DND-41 (cell line): Measurements from ENCODE around the gene PRAME.
"Not testable (repeated sequence)": the region's sequence is repeated elsewhere in the genome, so short reads cannot be mapped to it uniquely, and the experiment has no call there.

Experiments
- ATAC-seq: fragments of 200-7000 bp; cut with Tn5 transposase; 3 replicates; pipeline ENCODE4 v1.9.1; 2021; ENCODE audit warnings: low read depth; ENCODE audit not compliant: insufficient read depth
- DNase-seq: peaks from one replicate; pipeline ENCODE4 v3.0.0-alpha.2; 2020
- H2AFZ ChIP-seq: 2 replicates; pipeline ENCODE4 v1.6.0; 2012; ENCODE audit warnings: low read depth, low read length
- H3K27ac ChIP-seq: 2 replicates; pipeline ENCODE4 v1.5.1; 2012; ENCODE audit warnings: low read length, inconsistent platforms
- H3K27me3 ChIP-seq: fragments of 200-600 bp; sonication (generic); 2 replicates; pipeline ENCODE4 v1.6.0; 2012; ENCODE audit warnings: low read length, mild to moderate bottlenecking, inconsistent platforms; ENCODE audit not compliant: insufficient read depth, poor library complexity
- H3K36me3 ChIP-seq: 2 replicates; pipeline ENCODE4 v1.5.1; 2012; ENCODE audit warnings: low read length, inconsistent platforms; ENCODE audit not compliant: insufficient read depth
- H3K4me1 ChIP-seq: 2 replicates; pipeline ENCODE4 v1.5.1; 2012; ENCODE audit warnings: mild to moderate bottlenecking, low read length; ENCODE audit not compliant: insufficient read depth
- H3K4me2 ChIP-seq: 2 replicates; pipeline ENCODE4 v1.6.0; 2012; ENCODE audit warnings: mild to moderate bottlenecking, moderate library complexity, low read length, inconsistent platforms; ENCODE audit not compliant: insufficient read depth
- H3K4me3 ChIP-seq, 2 experiments: fragments of 200-600 bp in 1 of 2; shearing (Covaris generic) in 1 of 2; 2 replicates each; pipeline ENCODE4 v1.5.1; 2012 to 2016; ENCODE audit warnings: inconsistent platforms in 2 of 2, low read length in 2 of 2, mild to moderate bottlenecking in 2 of 2, low read depth in 1 of 2, moderate library complexity in 1 of 2
- H3K79me2 ChIP-seq: 2 replicates; pipeline ENCODE4 v1.6.0; 2012; ENCODE audit warnings: low read length, inconsistent platforms; ENCODE audit not compliant: insufficient read depth
- H3K9ac ChIP-seq: 2 replicates; pipeline ENCODE4 v1.6.0; 2012; ENCODE audit warnings: low read depth, mild to moderate bottlenecking, inconsistent platforms, low read length, moderate library complexity
- H3K9me3 ChIP-seq: 2 replicates; pipeline ENCODE4 v1.5.1; 2012; ENCODE audit warnings: low read length, moderate library complexity, mild to moderate bottlenecking, inconsistent platforms; ENCODE audit not compliant: insufficient read depth, severe bottlenecking
- H4K20me1 ChIP-seq: 2 replicates; pipeline ENCODE4 v1.6.0; 2012; ENCODE audit warnings: low read length; ENCODE audit not compliant: insufficient read depth
- EZH2 ChIP-seq: IDR thresholded peaks from 3 replicates; pipeline ENCODE4 v1.6.1; 2012; ENCODE audit warnings: borderline replicate concordance, low read depth, mild to moderate bottlenecking, moderate library complexity, low read length, inconsistent platforms; ENCODE audit not compliant: severe bottlenecking
- TF ChIP-seq, protein P1 (sequence below): IDR thresholded peaks from 2 replicates; pipeline ENCODE4 v1.5.1; 2012; ENCODE audit warnings: borderline replicate concordance, low read length, moderate library complexity, mild to moderate bottlenecking; ENCODE audit not compliant: poor library complexity, severe bottlenecking; ENCODE audit errors: extremely low read depth

The PRAME gene

GRCh38 chr22:22587577-22588188 lies 28.6 kb upstream of the PRAME start:
- DNase-seq, result no peak
- TF ChIP-seq, protein P1, sequence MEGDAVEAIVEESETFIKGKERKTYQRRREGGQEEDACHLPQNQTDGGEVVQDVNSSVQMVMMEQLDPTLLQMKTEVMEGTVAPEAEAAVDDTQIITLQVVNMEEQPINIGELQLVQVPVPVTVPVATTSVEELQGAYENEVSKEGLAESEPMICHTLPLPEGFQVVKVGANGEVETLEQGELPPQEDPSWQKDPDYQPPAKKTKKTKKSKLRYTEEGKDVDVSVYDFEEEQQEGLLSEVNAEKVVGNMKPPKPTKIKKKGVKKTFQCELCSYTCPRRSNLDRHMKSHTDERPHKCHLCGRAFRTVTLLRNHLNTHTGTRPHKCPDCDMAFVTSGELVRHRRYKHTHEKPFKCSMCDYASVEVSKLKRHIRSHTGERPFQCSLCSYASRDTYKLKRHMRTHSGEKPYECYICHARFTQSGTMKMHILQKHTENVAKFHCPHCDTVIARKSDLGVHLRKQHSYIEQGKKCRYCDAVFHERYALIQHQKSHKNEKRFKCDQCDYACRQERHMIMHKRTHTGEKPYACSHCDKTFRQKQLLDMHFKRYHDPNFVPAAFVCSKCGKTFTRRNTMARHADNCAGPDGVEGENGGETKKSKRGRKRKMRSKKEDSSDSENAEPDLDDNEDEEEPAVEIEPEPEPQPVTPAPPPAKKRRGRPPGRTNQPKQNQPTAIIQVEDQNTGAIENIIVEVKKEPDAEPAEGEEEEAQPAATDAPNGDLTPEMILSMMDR, result no peak
- TF ChIP-seq EZH2, result no peak
- Histone ChIP-seq H3K9ac (no peak overlapping the region), H3K4me3 (no peak overlapping the region), H4K20me1 (no peaks in the 10 kb centered on the region), H3K4me1 (no peaks in the 10 kb centered on the region), H3K79me2 (no peaks in the 10 kb centered on the region), H3K9me3 (no peaks in the 10 kb centered on the region), H3K36me3 (no peaks in the 10 kb centered on the region), H2AFZ (no peak overlapping the region), H3K27me3 (peaks cover 6% of the 10 kb centered on the region), H3K27ac (no peak overlapping the region), H3K4me2 (no peak overlapping the region)
- no peak for ATAC-seq

DNA sequence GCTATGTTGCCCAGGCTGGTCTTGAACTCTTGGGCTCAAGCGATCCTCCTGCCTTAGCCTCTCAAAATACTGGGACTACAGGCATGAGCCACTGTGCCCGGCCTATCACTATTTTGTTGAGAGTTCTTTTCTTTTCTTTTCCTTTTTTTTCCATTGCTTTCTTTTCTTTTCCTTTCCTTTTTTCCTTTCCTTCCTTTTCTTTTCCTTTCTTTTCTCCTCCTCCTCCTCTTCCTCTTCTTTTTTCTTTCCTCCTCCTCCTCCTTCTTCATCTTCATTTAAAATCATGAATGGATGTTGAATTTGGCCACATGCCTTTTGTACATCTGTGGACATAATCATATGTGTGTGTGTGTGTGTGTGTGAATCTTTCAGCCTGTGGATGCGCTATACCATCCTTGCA lies 25.7 kb upstream of the PRAME start:
- peaks cover 6% of the 10 kb centered on the region for H3K27me3 ChIP-seq
- no peaks in the 10 kb centered on the region for H3K4me1 ChIP-seq
- H3K9ac ChIP-seq, result no peak overlapping the region
- DNase-seq, result no peak
- H2AFZ ChIP-seq, result no peak overlapping the region
- H4K20me1 ChIP-seq, result no peaks in the 10 kb centered on the region
- TF ChIP-seq, protein P1, result no peak
- no peak for TF ChIP-seq EZH2
- no peaks in the 10 kb centered on the region for H3K9me3 ChIP-seq
- H3K36me3 ChIP-seq, result no peaks in the 10 kb centered on the region
- no peaks in the 10 kb centered on the region for H3K79me2 ChIP-seq
- H3K27ac ChIP-seq, result no peak overlapping the region
- no peak for ATAC-seq
- no peak overlapping the region for H3K4me3 ChIP-seq
- H3K4me2 ChIP-seq, result no peak overlapping the region

GRCh38 chr22:22583030-22583429 lies 24.0 kb upstream of the PRAME start:
- no peaks in the 10 kb centered on the region for H3K79me2 ChIP-seq
- H3K27ac ChIP-seq, result no peak overlapping the region
- no peak overlapping the region for H3K4me3 ChIP-seq
- no peak for ATAC-seq
- H3K27me3 ChIP-seq, result peaks cover 6% of the 10 kb centered on the region
- H2AFZ ChIP-seq, result no peak overlapping the region
- TF ChIP-seq EZH2, result no peak
- H3K4me2 ChIP-seq, result no peak overlapping the region
- H4K20me1 ChIP-seq, result no peaks in the 10 kb centered on the region
- no peaks in the 10 kb centered on the region for H3K9me3 ChIP-seq
- no peaks in the 10 kb centered on the region for H3K4me1 ChIP-seq
- H3K36me3 ChIP-seq, result no peaks in the 10 kb centered on the region
- H3K9ac ChIP-seq, result no peak overlapping the region
- DNase-seq, result no peak

- H3K27ac ChIP-seq, H3K27me3 ChIP-seq, H3K9ac ChIP-seq, H3K9me3 ChIP-seq, DNase-seq, H3K4me3 ChIP-seq, H3K4me2 ChIP-seq, ATAC-seq, H2AFZ ChIP-seq, H3K79me2 ChIP-seq, H4K20me1 ChIP-seq, H3K4me1 ChIP-seq, H3K36me3 ChIP-seq: not testable (repeated sequence)
Observed at GRCh38 chr22:22581524-22581923, 22.5 kb upstream of the PRAME start.
